ENCODE data around the gene ARHGEF3.

ARHGEF3 gene

DNA sequence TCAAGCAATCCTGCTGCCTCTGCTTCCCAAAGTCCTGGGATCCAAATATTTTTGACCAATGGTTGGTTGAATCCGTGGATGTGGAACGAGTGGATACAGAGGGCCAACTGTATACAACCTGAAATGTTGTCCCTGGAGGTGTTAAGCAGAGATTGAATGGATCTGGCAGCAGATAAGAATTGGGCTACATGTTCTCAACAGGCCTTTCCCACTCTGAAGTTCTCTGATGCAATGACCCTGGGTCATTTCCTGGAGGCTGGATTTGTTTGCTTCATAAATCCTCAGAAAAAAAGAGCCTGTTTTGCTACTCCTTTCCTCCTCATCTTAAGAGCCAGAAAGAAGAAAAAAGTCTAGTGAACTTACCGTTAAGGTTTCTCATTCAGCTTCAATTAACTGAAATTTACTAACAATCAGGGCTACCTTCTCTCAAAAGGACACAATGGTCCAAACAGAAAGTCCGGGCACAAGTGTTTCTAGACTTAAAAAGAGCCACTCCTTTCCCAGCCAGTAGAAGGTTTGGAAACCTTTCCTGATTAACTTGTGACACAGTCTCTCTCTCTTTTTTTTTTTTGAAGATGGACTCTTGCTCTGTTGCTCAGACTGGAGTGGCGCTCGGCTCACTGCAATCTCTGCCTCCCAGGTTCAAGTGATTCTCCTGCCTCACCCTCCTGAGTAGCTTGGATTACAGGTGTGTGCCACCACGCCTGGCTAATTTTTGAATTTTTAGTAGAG lies 6.5 kb downstream of the ARHGEF3 start:
- Mint-ChIP-seq H3K27me3 (no peaks in the 10 kb centered on the region), H3K4me1 (peaks cover 20% of the 10 kb centered on the region), H3K36me3 (peaks cover 3% of the 10 kb centered on the region), H3K9me3 (no peaks in the 10 kb centered on the region), H3K4me3 (no peak overlapping the region), H3K27ac (no peak overlapping the region)
- ATAC-seq (ENCODE audit: low read depth): no peak
- no peak for DNase-seq (ENCODE audit: low spot score in 2 of 2)

DNA sequence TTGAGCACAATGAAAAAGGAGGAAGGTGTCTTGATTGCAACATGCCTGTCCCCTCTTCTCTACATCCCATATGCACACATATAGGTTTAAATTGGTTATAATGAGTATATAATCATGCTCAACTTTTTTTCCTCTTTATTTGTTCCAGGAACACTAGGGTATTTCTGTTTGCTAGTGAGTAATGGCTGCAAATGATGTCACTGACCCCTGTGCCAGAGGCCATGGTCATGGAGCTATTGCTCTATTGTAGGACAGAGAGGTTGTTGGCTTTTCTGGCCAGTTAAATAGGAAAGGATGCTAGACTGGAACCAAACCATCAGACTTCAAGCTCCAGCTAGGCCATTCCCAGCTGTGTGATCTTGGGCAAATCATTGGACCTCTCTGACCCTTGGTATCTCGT lies 9.6 kb downstream of the ARHGEF3 start:
- Mint-ChIP-seq H3K4me3 (no peak overlapping the region), H3K36me3 (peaks cover 3% of the 10 kb centered on the region), H3K27me3 (no peaks in the 10 kb centered on the region), H3K4me1 (peaks cover 29% of the 10 kb centered on the region), H3K9me3 (no peaks in the 10 kb centered on the region), H3K27ac (no peak overlapping the region)
- DNase-seq (ENCODE audit: low spot score in 2 of 2) (no peak), ATAC-seq (ENCODE audit: low read depth) (no peak)

DNA sequence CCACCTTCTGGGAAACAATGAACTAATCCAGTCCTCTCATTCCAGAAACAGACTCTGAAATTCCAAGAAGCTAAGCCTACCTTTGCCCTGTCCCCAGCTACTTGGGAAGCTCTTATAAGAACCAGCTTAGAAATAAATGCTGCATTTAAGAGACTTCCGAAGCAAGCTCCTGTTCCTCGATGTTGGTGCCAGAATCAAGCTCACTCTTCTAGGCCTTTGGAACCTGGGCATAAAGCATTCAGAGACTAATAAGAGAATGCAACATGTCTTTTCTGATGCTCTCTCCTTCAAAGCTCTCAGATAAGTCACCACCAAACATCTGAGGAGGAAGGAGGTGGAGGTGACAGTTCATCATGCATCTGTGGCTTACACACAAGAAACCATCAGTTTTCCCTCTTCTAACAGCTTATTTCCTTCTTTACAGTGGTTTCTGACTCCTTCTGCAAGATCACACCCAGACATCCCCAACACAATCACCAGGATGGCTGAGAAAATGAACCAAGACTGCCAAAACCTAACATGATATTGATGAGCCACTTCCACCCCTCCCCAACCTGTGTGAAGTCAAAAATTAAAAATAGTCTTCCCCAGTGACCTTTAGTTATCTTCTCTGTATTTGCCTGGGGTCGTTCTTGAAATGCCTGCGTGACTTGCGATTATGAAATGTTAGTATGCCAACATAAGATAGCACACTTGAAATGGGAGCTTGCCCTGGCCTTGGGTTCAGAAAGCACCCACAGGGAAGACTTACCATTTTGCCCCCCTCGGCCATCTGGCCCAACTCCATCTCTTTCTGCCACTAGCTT lies 11.5 kb downstream of the ARHGEF3 start:
- H3K27me3 Mint-ChIP-seq: no peaks in the 10 kb centered on the region
- H3K4me3 Mint-ChIP-seq: no peak overlapping the region
- H3K36me3 Mint-ChIP-seq: peaks cover 3% of the 10 kb centered on the region
- ATAC-seq (ENCODE audit: low read depth) (no peak), DNase-seq (ENCODE audit: low spot score in 2 of 2) (no peak)
- H3K27ac Mint-ChIP-seq: peak overlapping the region; percentile 60
- H3K4me1 Mint-ChIP-seq: peaks cover 31% of the 10 kb centered on the region
- H3K9me3 Mint-ChIP-seq: no peaks in the 10 kb centered on the region

DNA sequence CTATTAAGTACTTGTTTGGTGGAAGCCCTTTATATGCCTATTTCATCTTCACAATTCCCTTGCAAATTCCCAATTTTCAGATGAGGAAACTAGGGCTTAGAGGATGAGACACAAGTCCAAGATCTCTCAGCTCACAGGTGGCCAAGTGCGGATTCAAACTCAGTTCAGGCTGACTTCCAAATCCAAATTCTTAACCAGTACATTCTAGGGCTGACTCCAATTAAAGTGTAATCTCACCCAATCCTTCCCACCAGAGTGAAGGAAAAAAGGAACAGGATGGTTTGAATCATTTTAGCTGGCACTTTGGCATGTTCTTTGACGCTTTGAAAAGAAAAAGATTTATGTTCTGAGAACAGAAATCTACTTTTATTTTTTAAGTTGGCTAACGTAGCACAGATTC lies 12.7 kb downstream of the ARHGEF3 start:
- DNase-seq (ENCODE audit: low spot score in 2 of 2): no peak
- H3K27ac Mint-ChIP-seq: no peak overlapping the region
- no peaks in the 10 kb centered on the region for H3K9me3 Mint-ChIP-seq
- ATAC-seq (ENCODE audit: low read depth): no peak
- no peaks in the 10 kb centered on the region for H3K27me3 Mint-ChIP-seq
- peaks cover 33% of the 10 kb centered on the region for H3K4me1 Mint-ChIP-seq
- H3K4me3 Mint-ChIP-seq: no peak overlapping the region
- peaks cover 3% of the 10 kb centered on the region for H3K36me3 Mint-ChIP-seq

DNA sequence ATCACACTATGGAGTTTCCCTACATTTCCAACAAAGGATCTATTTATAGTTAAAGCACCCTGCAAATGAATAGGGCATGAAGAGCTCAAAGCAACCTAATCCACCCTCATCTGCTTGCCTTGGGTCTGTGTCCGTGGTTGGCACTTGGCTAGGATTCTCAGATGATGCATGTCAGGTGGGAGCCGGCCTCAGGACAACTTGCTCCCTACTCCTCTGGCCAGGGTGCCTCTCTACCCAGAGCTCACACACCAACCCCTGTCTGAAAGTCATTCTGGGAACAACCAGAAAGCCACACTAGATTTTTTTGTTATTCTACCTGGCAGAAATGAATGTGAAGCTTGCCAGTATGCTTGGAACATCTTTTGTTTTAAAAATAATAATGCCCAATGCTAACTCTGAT lies 13.2 kb downstream of the ARHGEF3 start:
- ATAC-seq (ENCODE audit: low read depth) (no peak), DNase-seq (ENCODE audit: low spot score in 2 of 2) (no peak)
- Mint-ChIP-seq H3K27me3 (no peaks in the 10 kb centered on the region), H3K36me3 (no peaks in the 10 kb centered on the region), H3K4me1 (peaks cover 31% of the 10 kb centered on the region), H3K9me3 (no peaks in the 10 kb centered on the region), H3K4me3 (no peak overlapping the region), H3K27ac (peak overlapping the region; percentile 69)

DNA sequence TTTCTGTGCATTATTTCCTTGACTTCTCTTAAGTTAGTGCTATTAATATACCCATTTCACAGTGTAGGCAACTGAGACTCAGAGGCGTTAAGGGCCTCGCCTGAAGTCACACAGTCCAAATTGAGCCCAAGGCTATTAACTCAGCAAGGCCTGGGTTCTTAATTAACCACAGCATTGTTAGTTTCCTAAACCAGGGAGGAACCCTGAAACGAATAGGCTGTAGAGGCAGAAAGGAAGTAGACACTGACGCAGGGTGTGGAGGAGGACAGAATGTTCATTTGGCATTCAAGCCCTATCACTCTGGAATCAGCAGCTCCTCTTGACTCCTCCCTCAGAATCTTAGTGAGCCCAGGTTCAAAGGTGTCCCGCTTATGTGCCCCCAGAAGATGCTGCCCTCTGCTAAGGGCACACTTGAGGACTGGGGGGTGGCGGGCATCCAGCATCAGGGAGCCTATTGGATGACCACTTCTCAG lies 13.9 kb downstream of the ARHGEF3 start:
- H3K4me3 Mint-ChIP-seq: no peak overlapping the region
- ATAC-seq (ENCODE audit: low read depth) (no peak), DNase-seq (ENCODE audit: low spot score in 2 of 2) (no peak)
- no peaks in the 10 kb centered on the region for H3K36me3 Mint-ChIP-seq
- H3K9me3 Mint-ChIP-seq: no peaks in the 10 kb centered on the region
- peaks cover 35% of the 10 kb centered on the region for H3K4me1 Mint-ChIP-seq
- peak overlapping the region; percentile 69 for H3K27ac Mint-ChIP-seq
- H3K27me3 Mint-ChIP-seq: no peaks in the 10 kb centered on the region

DNA sequence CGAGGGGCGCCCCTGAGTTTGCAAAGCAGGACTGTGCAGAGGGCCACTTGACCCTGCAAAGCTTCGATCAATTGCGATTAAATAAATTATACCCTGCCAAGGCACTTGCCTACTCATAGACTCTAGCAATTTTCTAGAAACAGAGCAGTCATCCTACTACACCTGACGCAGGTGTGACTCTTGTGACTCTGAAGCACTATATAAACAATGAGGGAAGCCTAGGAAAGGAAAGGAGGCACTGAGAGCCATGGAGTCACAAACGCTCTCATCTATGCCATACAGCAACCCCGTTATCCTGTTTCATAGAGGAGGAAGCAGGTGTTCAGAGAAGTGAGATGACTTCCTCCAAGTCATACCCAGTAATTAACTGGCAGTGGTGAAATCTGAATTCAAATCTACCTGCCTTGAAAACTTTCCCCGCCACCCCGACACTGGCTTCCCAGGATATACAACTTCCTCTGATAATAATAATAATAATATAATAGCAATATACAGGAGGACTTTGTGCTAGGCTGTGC lies 14.4 kb downstream of the ARHGEF3 start:
- peak overlapping the region; percentile 69 for H3K27ac Mint-ChIP-seq
- ATAC-seq (ENCODE audit: low read depth) (no peak), DNase-seq (ENCODE audit: low spot score in 2 of 2) (no peak)

DNA sequence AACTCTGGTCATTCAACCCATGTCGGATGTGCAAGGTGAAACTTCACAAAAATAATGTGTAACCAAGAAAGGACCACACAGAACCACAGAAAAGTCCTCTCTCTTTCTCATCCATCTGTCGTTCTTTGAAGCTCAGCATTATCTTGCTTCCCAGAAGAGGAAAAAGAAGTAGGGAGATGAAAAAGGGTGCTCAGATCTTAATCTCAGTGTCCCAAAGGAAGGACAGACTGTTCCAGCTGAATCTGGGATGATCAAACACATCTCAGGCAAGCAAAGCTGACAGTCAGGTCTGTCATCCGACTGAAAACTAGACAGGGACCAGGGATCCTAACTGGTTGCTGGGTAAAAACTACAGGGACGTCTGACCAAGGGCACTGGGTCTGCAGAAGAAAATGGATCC lies 16.2 kb downstream of the ARHGEF3 start:
- Mint-ChIP-seq H3K9me3 (no peaks in the 10 kb centered on the region), H3K4me1 (peaks cover 39% of the 10 kb centered on the region), H3K4me3 (no peak overlapping the region), H3K27ac (no peak overlapping the region), H3K36me3 (peaks cover 8% of the 10 kb centered on the region), H3K27me3 (no peaks in the 10 kb centered on the region)
- DNase-seq (ENCODE audit: low spot score in 2 of 2): no peak
- ATAC-seq (ENCODE audit: low read depth): no peak

More for the DNA sequence above, 14.4 kb downstream of the ARHGEF3 start:
- H3K9me3 Mint-ChIP-seq: no peaks in the 10 kb centered on the region
- no peaks in the 10 kb centered on the region for H3K27me3 Mint-ChIP-seq
- H3K4me1 Mint-ChIP-seq: peaks cover 37% of the 10 kb centered on the region
- H3K36me3 Mint-ChIP-seq: no peaks in the 10 kb centered on the region
- no peak overlapping the region for H3K4me3 Mint-ChIP-seq

DNA sequence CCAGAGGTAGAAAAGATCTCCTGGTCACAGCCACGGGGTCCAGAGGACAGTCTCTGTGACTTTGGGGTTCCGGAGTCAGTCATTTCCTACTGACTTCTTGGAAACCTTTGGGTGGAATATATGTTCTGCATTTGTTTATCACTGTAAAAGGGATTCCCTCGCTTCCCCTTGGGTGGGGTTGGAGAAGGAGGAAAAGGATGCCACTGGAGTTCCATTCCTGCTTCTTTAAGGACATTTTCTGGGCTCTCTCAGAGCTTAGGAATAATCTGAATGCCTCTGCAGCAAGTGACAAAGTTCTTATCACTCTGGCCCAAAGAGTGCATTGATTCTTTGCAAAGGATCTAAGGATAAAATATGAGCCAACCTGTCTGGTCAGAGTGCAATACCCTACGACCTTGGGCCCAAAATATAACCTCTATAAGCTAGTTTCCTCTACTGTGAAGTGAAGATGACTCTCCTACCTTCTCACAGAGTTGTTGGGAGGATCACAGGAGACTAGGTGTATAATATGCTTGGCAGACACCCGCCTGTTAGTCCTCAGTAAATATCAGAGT lies 17.2 kb downstream of the ARHGEF3 start:
- DNase-seq (ENCODE audit: low spot score in 2 of 2): no peak
- no peaks in the 10 kb centered on the region for H3K27me3 Mint-ChIP-seq
- no peak overlapping the region for H3K4me3 Mint-ChIP-seq
- H3K4me1 Mint-ChIP-seq: peaks cover 36% of the 10 kb centered on the region
- no peaks in the 10 kb centered on the region for H3K9me3 Mint-ChIP-seq
- peaks cover 8% of the 10 kb centered on the region for H3K36me3 Mint-ChIP-seq
- peak overlapping the region; percentile 26 for H3K27ac Mint-ChIP-seq
- ATAC-seq (ENCODE audit: low read depth): no peak

DNA sequence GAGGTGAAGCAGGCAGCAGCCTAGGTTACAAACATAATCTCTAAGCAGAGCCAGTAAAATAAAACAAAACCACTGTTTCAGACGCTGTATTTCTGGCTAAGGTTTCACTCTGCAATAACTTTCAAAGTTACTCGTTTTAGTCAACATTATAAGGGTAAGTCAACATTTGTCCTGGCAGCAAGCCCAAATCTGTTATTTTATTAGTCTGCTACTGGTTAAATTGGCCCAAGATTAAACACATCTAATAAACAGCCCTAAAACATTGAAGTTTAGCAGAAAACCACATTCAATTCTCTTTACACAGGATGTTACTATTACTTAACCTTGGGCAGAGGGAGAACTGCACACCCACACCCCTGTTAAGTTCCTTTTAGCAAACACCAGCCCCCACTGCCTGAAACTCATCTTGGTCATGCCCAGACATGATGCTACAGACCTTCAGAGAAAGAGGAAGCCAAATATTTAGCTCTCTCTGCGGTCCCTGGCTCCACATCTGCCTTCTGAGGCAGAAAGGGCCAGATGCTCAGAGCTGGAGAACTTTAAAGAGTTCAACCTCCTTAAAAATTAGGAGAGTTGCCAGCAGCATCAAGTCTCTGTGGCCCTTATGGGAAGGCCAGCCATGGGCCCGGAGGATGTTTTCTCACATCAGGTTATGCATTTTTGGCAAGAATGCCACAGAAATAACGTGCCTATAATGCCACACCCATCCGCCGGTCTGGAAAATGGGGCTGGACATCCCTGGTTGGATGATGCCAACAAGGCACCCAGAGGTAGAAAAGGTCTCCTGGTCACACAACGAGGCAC lies 17.9 kb downstream of the ARHGEF3 start:
- H3K27me3 Mint-ChIP-seq: no peaks in the 10 kb centered on the region
- no peaks in the 10 kb centered on the region for H3K9me3 Mint-ChIP-seq
- H3K36me3 Mint-ChIP-seq: peaks cover 8% of the 10 kb centered on the region
- no peak overlapping the region for H3K4me3 Mint-ChIP-seq
- H3K4me1 Mint-ChIP-seq: peaks cover 39% of the 10 kb centered on the region
- DNase-seq (ENCODE audit: low spot score in 2 of 2): peak; percentile 41 to 75
- ATAC-seq (ENCODE audit: low read depth): peak; percentile 100
- peak overlapping the region; percentile 26 for H3K27ac Mint-ChIP-seq

DNA sequence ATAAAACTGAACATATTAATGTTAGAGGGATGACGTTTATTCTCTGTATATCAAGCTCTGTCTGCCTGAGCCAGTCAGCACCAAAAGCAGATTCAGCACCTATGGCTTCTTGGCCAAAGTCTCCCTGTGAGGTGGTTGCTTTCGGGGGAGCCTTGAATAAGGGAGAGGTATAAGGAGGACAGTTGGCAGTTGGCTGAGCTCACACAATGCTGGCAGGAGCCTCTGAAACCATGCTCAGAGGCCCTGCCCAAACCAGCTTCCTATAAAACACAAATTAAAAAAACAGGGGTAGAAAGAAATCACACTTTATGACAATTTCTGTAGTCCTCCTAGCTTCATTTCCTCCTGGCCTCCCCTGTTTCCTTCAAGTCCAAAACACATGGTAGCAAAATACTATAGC lies 18.8 kb downstream of the ARHGEF3 start:
- Mint-ChIP-seq H3K27ac (no peak overlapping the region), H3K36me3 (peaks cover 8% of the 10 kb centered on the region), H3K27me3 (no peaks in the 10 kb centered on the region), H3K9me3 (no peaks in the 10 kb centered on the region), H3K4me3 (peak overlapping the region; percentile 46), H3K4me1 (peaks cover 37% of the 10 kb centered on the region)
- ATAC-seq (ENCODE audit: low read depth) (no peak), DNase-seq (ENCODE audit: low spot score in 2 of 2) (no peak)

DNA sequence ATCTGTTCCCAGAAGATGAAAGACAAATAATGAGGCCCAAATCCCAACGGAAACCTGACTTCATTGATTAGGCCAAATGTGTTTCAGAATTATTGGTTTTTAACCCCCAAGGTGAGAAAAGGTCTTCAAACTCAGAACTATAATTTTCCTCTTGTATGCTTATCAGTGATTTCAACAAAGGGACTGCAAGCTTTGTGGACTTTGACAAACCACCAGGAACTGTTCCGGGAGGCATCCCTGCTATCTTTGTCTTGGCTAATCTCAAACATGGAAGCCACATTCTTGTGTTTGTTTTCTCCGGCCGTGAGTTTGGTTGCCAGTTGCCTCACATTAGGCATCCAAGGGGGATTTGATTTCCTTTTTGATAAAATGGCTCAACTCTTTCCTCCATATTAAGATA lies 19.5 kb downstream of the ARHGEF3 start:
- Mint-ChIP-seq H3K36me3 (peaks cover 8% of the 10 kb centered on the region), H3K27ac (no peak overlapping the region), H3K27me3 (no peaks in the 10 kb centered on the region), H3K4me3 (no peak overlapping the region), H3K4me1 (peaks cover 36% of the 10 kb centered on the region), H3K9me3 (no peaks in the 10 kb centered on the region)
- no peak for DNase-seq (ENCODE audit: low spot score in 2 of 2)
- no peak for ATAC-seq (ENCODE audit: low read depth)

DNA sequence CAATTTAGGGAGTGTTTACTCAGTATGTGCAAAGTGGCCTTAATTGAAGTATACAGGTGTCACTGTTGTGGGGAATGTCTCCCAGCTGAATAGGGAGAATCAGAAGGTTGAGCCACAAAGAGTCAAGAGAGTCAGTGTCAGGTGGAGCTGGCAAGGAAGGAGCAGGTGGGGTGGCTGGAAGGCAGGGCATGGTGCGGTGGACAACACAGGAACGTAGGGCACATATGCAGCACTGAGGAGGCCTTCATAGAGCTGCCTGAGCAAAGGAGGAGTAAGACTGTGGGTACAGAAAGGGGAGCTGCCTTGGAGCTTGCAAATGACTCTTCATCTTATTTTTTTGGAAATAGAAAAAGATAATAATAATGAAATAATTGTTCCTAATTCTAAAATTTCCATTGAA lies 20.0 kb downstream of the ARHGEF3 start:
- Mint-ChIP-seq H3K36me3 (peaks cover 8% of the 10 kb centered on the region), H3K4me1 (peaks cover 33% of the 10 kb centered on the region), H3K27me3 (no peaks in the 10 kb centered on the region), H3K27ac (no peak overlapping the region), H3K9me3 (no peaks in the 10 kb centered on the region), H3K4me3 (no peak overlapping the region)
- DNase-seq (ENCODE audit: low spot score in 2 of 2) (no peak), ATAC-seq (ENCODE audit: low read depth) (no peak)

Data from memory B cell (primary cell).